ENCODE measurements around the gene LSM7. TPM values are rescaled to one million over a fixed set of nuclear protein-coding genes. Genes with fewer than 3 reads are reported as not detected.

Gene LSM7
- total RNA-seq, result 148 and 150 TPM in 2 replicates

- intact Hi-C loops (cut with micrococcal nuclease), result loop anchor here (1.0 to 5.0 kb wide), 3 partner anchors 64 to 177 kb away; partner anchors contain the start of genes AP3D1, PLEKHJ1 and SF3A2
Observed at GRCh38 chr19:2328401-2329148, at the start of gene LSM7, which contains the start of gene SPPL2B. Gene LSM7, minus strand, starts transcription at chr19:2328586. Its CDS starts 20 bp downstream, at chr19:2328566. Gene SPPL2B, plus strand, starts transcription at chr19:2328684. Its CDS starts 26 bp downstream, at chr19:2328710.

- intact Hi-C loops (cut with micrococcal nuclease), result no loop called here
Observed at GRCh38 chr19:2376784-2377519, 48.6 kb upstream of the LSM7 start.

DNA sequence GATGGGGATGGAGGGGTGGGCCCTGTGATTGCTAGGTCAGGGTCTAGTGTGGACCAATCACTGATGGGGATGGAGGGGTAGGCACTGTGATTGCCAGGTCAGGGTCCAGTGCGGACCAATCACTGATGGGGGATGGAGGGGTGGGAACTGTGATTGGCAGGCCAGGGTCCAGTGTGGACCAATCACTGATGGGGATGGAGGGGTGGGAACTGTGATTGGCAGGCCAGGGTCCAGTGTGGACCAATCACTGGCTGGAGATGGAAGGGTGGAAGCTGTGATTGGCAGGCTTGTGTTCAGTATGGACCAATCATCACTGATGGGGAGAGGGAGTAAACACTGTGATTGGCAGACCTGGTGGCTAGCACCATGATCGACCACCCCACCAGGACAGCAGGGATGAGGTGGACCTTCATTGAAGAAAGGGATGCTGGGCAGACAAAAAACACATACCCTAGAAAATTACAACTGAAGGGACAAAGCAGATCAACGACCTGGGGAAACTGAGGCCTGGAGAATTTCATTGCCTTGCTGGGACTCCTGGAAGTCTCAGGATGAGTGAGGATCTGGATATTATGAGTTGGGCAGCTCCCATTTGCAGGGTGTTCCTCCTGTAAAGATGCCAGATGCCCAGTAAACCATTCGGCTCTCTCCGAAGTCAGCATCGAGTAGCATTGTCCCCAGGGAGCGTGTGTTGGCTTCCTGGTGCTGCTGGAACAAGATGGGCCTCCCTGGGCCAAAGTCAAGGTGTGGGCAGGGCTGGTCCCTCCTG lies 47.2 kb upstream of the LSM7 start:
- intact Hi-C loops (cut with micrococcal nuclease), result no loop called here

- intact Hi-C loops (cut with micrococcal nuclease), result no loop called here
Observed at GRCh38 chr19:2374808-2375207, 46.4 kb upstream of the LSM7 start.

GRCh38 chr19:2372076-2372612 lies 43.8 kb upstream of the LSM7 start:
- intact Hi-C loops (cut with micrococcal nuclease), result no loop called here

GRCh38 chr19:2371656-2372055 lies 43.3 kb upstream of the LSM7 start:
- intact Hi-C loops (cut with micrococcal nuclease), result no loop called here

GRCh38 chr19:2365201-2365970 lies 37.0 kb upstream of the LSM7 start:
- intact Hi-C loops (cut with micrococcal nuclease), result no loop called here

DNA sequence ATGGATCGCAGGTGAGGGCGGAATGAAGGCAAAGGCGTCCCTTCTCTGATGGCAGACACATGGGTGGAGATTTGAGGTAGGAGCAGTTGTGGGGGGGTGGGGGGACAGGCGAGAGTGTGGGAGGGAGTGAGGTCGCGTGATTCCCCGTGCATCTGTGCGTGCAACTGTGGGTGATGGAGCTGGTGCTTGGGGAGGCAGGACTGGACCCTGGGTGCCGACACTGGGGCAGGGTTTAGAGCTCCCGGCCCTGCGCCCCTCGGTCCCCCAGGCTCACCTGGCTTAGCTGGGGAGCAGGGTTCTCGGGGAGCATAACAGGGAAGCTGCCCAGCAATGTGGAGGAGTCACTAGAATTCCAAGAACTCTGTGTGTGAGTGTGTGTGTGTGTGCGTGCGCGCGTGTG lies 35.0 kb upstream of the LSM7 start:
- intact Hi-C loops (cut with micrococcal nuclease), result no loop called here

DNA sequence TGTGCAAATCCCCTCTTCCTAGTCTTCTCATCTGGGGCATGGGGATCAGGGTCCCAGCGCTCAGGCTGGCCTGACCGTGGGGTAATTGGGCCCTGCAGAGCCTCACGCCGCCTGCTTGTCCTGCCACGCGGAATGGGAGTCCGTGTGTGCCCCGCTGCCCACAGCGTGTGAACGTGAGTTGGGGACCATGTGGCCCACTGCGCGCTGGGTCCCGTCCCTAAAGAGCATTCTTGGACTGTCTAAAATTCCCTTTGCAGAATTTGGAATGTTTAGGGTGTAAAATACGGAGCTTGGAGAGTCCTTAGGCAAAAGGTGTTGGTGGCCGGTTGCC lies 34.5 kb upstream of the LSM7 start:
- intact Hi-C loops (cut with micrococcal nuclease), result no loop called here

DNA sequence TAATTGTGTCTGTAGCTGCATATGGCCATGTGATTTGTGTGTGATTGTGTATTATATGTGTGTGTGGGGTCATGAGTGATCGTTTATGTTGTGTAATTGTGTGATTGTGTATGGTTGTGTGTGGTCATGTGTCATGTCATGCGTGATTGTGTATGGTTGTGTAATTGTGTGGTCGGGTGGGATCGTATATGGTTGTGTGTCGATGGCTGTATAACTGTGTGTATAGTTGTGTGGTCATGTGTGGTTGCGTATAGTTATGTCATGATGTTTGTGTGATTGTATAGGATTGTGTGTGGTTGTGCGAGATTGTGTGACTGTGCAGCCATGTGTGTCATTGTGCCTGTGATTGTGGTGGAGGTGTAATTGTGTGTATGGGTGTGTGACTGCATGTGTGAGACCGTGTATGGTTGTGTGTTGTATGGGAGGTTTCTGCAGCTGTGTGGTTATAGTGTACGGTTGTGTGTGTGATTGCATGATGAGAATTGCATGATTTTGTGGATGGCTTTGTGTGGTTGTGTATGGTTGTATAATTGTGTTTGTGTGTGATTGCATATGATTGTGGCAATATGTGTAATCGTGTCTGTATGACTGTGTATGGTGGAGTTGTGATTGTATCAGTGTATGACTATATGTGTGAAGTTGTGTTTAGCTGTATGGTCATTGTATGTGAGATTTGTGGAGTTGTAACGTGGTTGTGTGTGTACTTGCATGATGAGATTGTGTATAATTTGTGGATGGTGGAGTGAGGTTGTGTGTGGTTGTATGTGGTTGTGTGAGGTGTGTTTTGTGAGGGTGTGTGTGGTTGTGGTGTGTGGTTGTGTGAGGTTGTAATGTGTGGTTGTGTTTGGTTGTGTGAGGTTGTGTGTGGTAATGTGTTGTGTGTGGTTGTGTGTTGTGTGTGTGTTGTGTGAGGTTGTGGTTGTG lies 33.9 kb upstream of the LSM7 start:
- intact Hi-C loops (cut with micrococcal nuclease), result no loop called here

- intact Hi-C loops (cut with micrococcal nuclease), result no loop called here
Observed at GRCh38 chr19:2361246-2362045, 33.1 kb upstream of the LSM7 start.

GRCh38 chr19:2360833-2361232 lies 32.4 kb upstream of the LSM7 start:
- intact Hi-C loops (cut with micrococcal nuclease), result no loop called here

- intact Hi-C loops (cut with micrococcal nuclease), result no loop called here
Observed at GRCh38 chr19:2359992-2360685, 31.8 kb upstream of the LSM7 start, which contains the start of gene TMPRSS9. Gene TMPRSS9, plus strand, starts transcription at chr19:2360265. Its CDS starts 29,521 bp downstream, at chr19:2389786.

- intact Hi-C loops (cut with micrococcal nuclease), result no loop called here
Observed at GRCh38 chr19:2358548-2359173, 30.3 kb upstream of the LSM7 start.

GRCh38 chr19:2357279-2358206 lies 29.2 kb upstream of the LSM7 start:
- intact Hi-C loops (cut with micrococcal nuclease), result no loop called here

GRCh38 chr19:2356036-2356646 lies 27.8 kb upstream of the LSM7 start:
- intact Hi-C loops (cut with micrococcal nuclease), result no loop called here
